RKO (cell line): Measurements from ENCODE around the gene TSR3.

Experiments used
- DNase-seq: peaks from one replicate; pipeline ENCODE4 v3.0.0-alpha.2; 2016; ENCODE audit warnings: low spot score

The TSR3 gene

GRCh38 chr16:1323296-1324239 lies 28.1 kb downstream of the TSR3 start:
- DNase-seq = no peak

GRCh38 chr16:1322407-1322806 lies 29.3 kb downstream of the TSR3 start:
- no peak for DNase-seq

GRCh38 chr16:1320658-1321240 lies 30.9 kb downstream of the TSR3 start:
- DNase-seq = no peak

- DNase-seq = no peak
Observed at GRCh38 chr16:1320097-1320496, 31.6 kb downstream of the TSR3 start.

GRCh38 chr16:1319041-1319440 lies 32.6 kb downstream of the TSR3 start:
- DNase-seq = no peak

- no peak for DNase-seq
Observed at GRCh38 chr16:1318268-1318545, 33.5 kb downstream of the TSR3 start.

GRCh38 chr16:1317479-1318267 lies 34.0 kb downstream of the TSR3 start:
- no peak for DNase-seq

- DNase-seq = no peak
Observed at GRCh38 chr16:1316033-1316405, 35.7 kb downstream of the TSR3 start.

GRCh38 chr16:1315081-1316032 lies 36.3 kb downstream of the TSR3 start:
- DNase-seq = no peak

GRCh38 chr16:1314399-1315068 lies 37.1 kb downstream of the TSR3 start:
- no peak for DNase-seq

GRCh38 chr16:1313721-1314369 lies 37.8 kb downstream of the TSR3 start:
- no peak for DNase-seq

GRCh38 chr16:1312903-1313302 lies 38.8 kb downstream of the TSR3 start:
- no peak for DNase-seq

- no peak for DNase-seq
Observed at GRCh38 chr16:1312467-1312816, 39.2 kb downstream of the TSR3 start.

- no peak for DNase-seq
Observed at GRCh38 chr16:1311738-1312466, 39.8 kb downstream of the TSR3 start.

- DNase-seq = no peak
Observed at GRCh38 chr16:1311212-1311737, 40.4 kb downstream of the TSR3 start.

GRCh38 chr16:1310832-1311200 lies 40.9 kb downstream of the TSR3 start:
- DNase-seq = peak; percentile 37

GRCh38 chr16:1309888-1310831 lies 41.5 kb downstream of the TSR3 start:
- DNase-seq = peak; percentile 48

GRCh38 chr16:1308977-1309885 lies 42.4 kb downstream of the TSR3 start, which contains the start of gene UBE2I:
Gene UBE2I (plus strand): TSS chr16:1309636. CDS start chr16:1314031, 4,395 bp downstream.
- DNase-seq = peak; percentile 96
